ELF-1 (cell line): ENCODE measurements around the gene WIPI1.
"Not testable (repeated sequence)": the region's sequence is repeated elsewhere in the genome, so short reads cannot be mapped to it uniquely, and the experiment has no call there.

Experiments used
- DNase-seq: peaks from one replicate; pipeline ENCODE4 v3.0.0-alpha.2; 2016; ENCODE audit warnings: low read depth, low spot score

Gene WIPI1

GRCh38 chr17:68417317-68417716 lies 40.0 kb downstream of the WIPI1 start:
- no peak for DNase-seq

GRCh38 chr17:68414901-68415300 lies 42.4 kb downstream of the WIPI1 start:
- DNase-seq = not testable (repeated sequence)

GRCh38 chr17:68413597-68414560 lies 43.4 kb downstream of the WIPI1 start:
- DNase-seq = not testable (repeated sequence)

- not testable (repeated sequence) for DNase-seq
Measured at GRCh38 chr17:68407656-68408055, 49.6 kb downstream of the WIPI1 start.

- not testable (repeated sequence) for DNase-seq
Measured at GRCh38 chr17:68403837-68404236, 53.5 kb downstream of the WIPI1 start.

- DNase-seq = no peak
Measured at GRCh38 chr17:68403122-68403521, 54.2 kb downstream of the WIPI1 start.

- DNase-seq = no peak
Measured at GRCh38 chr17:68401288-68401687, 56.0 kb downstream of the WIPI1 start.

- no peak for DNase-seq
Measured at GRCh38 chr17:68400404-68400735, 56.9 kb downstream of the WIPI1 start.

- no peak for DNase-seq
Measured at GRCh38 chr17:68399638-68400403, 57.5 kb downstream of the WIPI1 start.

GRCh38 chr17:68398691-68399637 lies 58.3 kb downstream of the WIPI1 start:
- DNase-seq = peak; percentile 84

- DNase-seq = no peak
Measured at GRCh38 chr17:68397108-68397536, 60.2 kb downstream of the WIPI1 start.

GRCh38 chr17:68396226-68397107 lies 60.8 kb downstream of the WIPI1 start:
- DNase-seq = no peak

- DNase-seq = no peak
Measured at GRCh38 chr17:68394608-68395331, 62.5 kb downstream of the WIPI1 start.

GRCh38 chr17:68391561-68392268 lies 65.6 kb downstream of the WIPI1 start:
- DNase-seq = no peak

GRCh38 chr17:68390888-68391545 lies 66.3 kb downstream of the WIPI1 start:
- no peak for DNase-seq

- no peak for DNase-seq
Measured at GRCh38 chr17:68389041-68389440, 68.3 kb downstream of the WIPI1 start.

GRCh38 chr17:68387435-68388218 lies 69.7 kb downstream of the WIPI1 start:
- no peak for DNase-seq
